ENCODE data around the gene SUMF2.
"Not testable (repeated sequence)": the region's sequence is repeated elsewhere in the genome, so short reads cannot be mapped to it uniquely, and the experiment has no call there.

Gene SUMF2

DNA sequence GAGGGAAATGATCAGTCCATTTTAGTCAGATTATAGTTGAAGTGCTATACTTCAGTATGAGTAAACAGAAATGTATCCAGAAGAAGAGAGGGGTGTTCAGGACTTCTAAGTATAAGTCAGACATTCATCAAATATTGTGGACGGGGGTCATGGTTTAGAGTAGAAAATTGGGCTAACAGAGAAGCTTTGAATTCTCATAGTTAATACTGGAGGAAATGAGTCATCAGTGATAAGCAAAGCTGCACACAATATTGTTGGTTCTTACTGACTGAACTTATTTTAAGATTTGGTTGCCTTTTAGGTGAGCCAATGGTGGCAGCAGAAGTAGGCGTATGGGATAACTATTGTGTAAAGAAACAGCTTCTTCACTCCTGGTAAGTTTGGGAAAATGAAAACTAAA lies 1.7 kb upstream of the SUMF2 start:
- DNase-seq (ENCODE audit: low read depth) = peak; percentile 63

DNA sequence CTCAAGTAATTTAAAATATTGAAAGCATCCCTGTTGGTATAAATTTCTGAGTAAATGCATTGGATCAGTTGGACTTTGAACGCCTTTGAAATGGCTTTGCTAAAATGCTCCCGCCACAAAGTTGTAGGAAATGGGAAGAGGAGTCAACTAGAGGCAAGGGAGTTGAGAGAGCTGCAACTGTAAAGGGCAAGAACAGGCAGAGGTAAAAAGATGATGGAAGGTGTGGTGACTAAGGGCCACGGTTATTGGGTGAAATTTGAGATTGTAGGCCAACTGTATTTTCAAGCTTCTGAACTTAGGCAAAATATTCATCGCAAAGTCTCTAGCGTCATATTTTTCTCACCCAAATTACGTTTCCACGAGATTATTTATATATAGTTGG lies 595 bp upstream of the SUMF2 start:
- DNase-seq (ENCODE audit: low read depth) = no peak

DNA sequence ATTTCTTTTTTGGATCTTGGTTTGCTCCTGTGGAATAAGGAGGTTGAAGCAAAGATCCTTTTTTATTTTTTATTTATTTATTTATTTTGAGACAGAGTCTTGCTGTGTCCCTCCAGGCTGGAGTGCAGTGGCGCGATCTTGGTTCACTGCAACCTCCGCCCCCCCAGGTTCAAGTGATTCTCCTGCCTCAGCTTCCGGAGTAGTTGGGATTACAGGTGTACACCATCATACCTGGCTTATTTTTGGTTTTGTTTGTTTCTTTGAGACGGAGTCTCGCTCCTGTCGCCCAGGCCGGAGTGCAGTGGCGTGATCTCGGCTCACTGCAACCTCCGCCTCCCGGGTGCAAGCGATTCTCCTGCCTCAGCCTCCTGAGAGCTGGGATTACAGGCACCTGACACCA lies 2.3 kb downstream of the SUMF2 start:
- DNase-seq (ENCODE audit: low read depth) = not testable (repeated sequence)

DNA sequence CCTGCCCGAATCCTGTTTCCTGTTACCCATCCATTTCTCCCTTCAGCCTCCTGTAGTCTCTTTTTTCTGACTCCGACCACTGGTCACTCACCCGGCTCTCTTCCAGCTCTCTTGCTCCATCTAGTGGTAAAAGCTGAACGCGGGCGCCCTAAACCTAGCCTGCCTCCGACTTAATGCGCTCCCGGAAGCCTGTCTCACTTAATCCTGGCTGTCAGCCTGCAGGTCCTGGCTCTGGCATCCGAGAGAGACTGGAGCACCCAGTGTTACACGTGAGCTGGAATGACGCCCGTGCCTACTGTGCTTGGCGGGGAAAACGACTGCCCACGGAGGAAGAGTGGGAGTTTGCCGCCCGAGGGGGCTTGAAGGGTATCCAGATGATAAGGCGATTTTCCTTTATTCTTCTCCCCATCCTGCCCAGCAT lies 10.3 kb downstream of the SUMF2 start:
- DNase-seq (ENCODE audit: low read depth) = no peak

DNA sequence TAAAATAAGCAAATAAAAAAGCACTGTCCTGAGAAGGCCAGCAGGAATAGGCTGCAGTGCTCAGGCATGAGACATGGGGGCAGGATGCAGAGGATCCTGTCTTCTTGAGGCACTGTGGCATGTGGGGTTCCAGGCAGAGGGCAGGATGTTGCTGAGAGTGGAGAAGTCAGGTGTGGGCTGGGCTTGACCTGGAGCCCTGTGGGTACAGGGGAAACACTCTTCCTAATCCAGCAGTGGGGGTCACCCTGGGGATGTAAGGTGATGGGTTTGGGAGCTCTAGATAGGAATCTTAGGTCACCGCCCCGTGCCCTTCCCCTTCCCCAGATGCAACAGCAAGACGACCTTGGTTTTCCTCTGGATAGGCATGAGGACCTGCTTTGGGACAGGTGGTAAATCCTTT lies 13.6 kb downstream of the SUMF2 start:
- no peak for DNase-seq (ENCODE audit: low read depth)

DNA sequence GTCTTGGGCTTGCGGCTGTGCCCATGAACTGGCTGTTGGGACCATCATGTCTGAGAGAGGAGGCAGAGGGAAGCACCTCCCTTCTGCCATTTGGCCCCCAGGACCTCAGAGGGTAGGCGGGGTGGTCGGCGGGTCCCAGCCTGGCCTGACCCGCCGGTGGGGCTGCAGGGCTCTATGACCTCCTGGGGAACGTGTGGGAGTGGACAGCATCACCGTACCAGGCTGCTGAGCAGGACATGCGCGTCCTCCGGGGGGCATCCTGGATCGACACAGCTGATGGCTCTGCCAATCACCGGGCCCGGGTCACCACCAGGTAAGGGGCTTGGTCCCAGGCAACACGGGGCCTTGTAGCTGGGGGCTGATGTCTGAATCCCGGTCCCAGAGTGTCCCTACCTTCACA lies 14.1 kb downstream of the SUMF2 start:
- no peak for DNase-seq (ENCODE audit: low read depth)

DNA sequence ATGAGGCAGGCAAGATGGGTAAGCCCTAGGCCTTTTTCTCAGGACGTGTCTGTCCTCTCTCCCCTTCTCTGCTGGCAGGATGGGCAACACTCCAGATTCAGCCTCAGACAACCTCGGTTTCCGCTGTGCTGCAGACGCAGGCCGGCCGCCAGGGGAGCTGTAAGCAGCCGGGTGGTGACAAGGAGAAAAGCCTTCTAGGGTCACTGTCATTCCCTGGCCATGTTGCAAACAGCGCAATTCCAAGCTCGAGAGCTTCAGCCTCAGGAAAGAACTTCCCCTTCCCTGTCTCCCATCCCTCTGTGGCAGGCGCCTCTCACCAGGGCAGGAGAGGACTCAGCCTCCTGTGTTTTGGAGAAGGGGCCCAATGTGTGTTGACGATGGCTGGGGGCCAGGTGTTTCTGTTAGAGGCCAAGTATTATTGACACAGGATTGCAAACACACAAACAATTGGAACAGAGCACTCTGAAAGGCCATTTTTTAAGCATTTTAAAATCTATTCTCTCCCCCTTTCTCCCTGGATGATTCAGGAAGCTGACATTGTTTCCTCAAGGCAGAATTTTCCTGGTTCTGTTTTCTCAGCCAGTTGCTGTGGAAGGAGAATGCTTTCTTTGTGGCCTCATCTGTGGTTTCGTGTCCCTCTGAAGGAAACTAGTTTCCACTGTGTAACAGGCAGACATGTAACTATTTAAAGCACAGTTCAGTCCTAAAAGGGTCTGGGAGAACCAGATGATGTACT lies 15.5 kb downstream of the SUMF2 start:
- no peak for DNase-seq (ENCODE audit: low read depth)

DNA sequence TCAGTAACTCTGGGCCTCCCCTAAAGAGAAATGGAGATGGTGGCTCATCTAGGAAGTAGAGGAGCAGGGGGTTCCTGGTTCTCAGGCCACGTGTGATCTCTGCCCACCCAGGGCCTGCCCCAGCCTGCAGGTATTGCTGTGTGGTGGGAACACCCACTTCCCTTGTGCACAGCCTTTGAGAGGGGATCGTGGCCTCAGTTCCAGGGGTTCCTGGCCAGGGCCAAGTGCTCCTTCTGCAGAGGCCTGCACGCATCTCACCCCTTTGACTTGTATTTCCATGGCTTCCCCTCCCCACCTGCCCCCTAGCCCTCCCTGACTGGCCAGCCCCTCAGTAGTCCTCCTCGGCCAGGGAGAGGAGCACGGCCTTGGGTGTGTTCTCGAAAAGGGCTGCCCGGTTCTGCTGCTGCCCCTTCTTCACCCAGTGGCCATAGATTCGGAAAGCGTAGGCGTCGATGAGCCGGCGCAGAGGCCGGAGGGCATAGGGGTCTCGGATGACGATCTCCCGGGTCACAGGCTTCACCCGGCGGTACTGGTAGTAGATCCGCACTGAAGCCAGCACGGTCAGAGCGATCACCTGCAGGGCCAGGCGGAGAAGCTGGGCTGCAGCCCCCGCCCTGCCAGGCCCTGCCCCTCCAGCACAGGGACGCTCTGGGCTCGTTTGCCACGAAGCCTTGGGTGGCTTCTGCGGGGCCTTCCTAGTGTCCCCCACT lies 16.8 kb downstream of the SUMF2 start:
- not testable (repeated sequence) for DNase-seq (ENCODE audit: low read depth)

DNA sequence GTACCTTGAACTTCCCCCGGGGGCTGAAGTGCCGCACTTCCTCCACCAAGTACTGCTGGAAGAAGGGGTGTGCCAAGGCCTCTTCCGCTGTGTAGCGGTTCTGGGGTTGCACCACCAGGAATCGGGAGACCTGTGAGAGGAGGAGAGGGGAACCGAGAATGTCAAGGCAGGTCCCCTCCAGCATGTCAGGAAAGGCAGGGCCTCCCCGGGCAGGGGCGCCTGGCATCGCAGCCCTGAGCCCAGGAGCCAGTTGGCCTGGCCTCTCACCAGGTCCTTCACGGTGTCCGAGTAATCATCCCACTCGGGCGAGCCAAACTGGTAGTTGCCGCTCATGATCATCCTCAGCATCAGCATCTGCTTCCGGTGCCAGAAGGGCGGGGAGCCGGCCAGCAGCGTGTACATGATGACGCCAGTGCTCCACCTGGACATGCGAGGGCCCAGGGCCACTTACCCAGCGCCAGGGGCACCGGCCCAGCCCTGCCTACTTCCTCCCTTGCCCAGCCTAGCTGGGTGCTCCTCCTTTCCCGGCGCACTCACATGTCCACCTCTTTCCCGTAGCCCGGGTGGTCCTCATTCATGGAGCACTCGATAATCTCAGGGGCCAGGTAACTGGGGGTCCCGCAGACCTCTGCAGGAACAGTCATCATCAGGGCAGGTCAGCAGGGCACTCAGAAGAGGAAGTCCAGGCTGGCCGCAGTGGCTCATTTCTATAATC lies 17.7 kb downstream of the SUMF2 start:
- DNase-seq (ENCODE audit: low read depth) = no peak

DNA sequence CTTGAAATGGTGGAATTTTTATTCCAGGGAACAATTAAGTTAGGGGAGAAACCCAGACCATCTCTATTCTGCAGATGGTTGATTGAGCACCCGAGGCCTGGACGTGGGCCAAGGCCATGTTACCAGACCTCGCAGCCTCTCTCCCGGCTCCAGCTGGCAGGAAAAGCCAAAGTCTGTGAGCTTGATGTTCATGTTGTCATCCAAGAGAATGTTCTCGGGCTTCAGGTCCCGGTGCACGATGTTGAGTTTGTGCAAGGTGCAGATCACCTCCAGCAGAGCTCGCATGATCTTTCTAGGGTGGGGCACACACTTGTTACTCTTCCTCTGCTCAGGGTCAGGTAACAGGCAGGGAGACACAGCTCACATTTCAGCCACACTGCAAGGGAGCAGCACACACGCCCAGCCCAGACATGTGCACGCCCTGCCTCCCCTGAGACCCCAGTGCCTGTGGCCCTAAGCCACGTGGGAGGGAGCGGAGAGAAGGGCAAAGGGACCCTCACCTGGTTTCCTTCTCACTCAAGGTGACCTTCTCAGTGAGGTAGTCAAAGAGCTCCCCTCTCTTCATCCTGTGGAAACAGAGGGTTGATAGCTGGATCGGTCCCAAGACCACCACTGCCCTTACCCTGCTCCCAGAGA lies 19.2 kb downstream of the SUMF2 start:
- no peak for DNase-seq (ENCODE audit: low read depth)

DNA sequence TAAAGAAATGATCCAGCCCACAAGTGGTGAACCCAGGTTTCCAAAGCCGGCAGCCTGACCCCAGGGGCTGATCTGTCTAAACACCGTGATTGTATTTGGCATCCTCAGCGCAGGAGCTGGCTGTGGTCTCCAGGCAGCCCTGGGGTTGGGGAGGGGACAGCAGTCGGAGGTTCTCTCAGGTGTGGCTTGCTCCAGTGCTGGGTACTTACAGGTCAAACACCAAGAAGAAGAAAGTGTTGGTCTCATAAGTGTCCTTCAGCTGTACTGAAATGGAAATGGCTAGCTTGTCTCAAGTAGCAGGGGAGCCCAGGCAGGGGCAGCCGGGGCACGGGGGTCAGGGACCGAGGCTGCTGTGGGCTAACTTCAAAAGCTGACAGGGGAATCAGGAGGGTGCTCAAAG lies 22.7 kb downstream of the SUMF2 start:
- no peak for DNase-seq (ENCODE audit: low read depth)

DNA sequence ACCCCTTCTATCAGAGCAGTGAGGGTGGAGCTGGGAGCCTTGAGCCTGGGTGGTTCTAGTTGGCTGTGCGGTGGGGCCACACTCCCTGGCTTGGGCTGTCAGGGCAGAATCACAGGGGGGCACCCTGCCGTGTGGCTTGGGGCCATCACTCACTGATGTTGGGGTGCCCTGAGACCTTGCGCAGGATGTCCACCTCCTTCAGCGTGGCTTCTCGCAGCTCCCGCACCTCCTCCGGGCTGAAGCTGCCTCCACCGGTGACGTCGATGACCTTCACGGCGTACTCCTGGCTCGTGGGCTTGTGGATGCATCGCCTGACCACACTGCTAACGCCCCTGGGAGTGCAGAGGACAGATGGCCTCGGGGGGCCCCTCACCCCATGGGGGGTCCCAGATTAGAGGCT lies 23.4 kb downstream of the SUMF2 start:
- no peak for DNase-seq (ENCODE audit: low read depth)

DNA sequence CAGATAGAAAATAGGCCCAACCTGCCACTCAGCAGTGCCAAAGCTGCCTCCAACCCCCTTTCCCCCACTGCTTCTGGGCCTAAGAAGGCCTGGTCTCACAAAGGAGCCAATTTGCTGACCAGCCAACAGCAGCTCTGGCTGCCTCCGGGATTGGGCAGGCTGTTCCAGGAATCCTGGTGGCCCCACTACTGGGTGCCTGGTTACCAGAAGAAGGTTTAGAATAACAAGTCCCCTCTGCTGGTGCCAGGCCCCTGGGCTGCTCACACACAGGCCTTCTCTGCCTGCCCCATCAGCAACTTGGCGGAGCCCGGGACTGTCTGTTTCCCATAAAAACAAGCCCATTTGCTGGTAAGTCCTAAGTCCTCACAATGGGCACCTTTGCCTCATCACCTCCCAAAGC lies 27.5 kb downstream of the SUMF2 start:
- DNase-seq (ENCODE audit: low read depth) = no peak

DNA sequence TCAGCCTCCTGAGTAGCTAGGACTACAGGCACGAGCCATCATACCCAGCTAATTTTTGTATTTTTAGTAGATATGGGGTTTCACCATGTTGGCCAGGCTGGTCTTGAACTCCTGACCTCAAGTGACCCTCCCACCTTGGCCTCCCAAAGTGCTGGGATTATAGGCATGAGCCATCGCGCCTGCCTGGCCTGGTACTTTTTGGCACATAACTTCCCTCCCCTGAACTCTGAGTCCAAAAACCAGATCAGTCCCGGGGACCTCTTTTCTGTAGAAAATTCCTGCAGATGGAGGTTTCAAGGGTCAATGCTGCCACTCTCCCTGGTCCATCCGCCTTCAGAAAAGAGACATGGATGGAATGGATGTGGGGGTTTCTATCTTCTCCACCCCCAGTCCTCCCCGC lies 28.3 kb downstream of the SUMF2 start:
- not testable (repeated sequence) for DNase-seq (ENCODE audit: low read depth)

DNA sequence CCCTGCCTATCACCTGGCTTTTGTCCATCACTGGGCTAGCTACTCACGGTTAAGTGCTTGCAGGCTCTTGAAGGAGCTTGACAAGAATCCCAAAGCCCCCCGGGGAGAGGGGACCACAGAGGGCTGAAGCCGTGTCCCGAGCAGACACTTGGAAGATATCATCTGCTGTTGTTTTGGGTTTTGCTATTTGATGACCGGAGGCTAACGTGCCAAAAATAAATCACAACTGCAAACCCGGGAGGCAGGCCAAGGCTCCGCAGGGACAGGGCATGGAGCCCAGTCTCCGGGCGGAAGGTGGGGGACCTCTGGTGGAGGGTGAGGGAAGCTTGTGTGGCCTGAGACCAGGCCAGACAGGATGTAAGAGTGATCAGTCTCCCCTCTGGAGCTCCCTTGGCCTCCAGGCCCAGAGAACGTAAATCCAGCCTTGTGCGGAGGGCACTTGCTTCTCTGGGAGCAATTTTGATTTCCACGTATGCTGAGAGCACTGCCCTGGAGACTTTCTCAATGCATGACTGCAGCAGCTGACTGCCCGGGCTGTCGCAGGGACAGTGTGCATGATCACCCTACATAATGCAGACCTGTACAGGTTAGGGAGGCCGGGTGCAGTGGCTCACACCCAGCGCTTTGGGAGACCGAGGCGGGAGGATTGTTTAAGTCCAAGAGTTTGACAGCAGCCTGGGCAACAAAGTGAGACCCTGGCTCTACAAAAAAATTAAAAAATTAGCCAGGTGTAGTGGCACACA lies 28.9 kb downstream of the SUMF2 start, which contains the start of gene PHKG1:
Gene PHKG1, minus strand, starts transcription at position 164 of the 743 bp plus-strand sequence. CDS start 4,011 bp downstream, outside the sequence.
- no peak for DNase-seq (ENCODE audit: low read depth)

DNA sequence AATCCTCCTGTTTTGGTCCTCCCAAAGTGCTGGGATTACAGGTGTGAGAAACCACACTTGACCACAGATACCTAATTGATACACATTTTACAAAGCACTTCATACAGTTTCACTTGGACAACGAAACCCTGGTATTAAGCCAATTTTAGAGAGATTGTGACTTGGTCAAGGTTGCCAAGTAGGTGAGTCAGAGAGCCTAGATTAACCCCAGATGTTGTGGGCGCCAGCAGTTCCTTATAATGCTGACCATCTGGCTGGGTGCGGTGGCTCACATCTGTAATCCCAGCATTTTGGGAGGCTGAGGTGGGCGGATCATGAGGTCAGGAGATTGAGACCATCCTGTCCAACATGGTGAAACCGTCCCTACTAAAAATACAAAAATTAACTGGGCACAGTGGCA lies 33.6 kb downstream of the SUMF2 start:
- DNase-seq (ENCODE audit: low read depth) = no peak

DNA sequence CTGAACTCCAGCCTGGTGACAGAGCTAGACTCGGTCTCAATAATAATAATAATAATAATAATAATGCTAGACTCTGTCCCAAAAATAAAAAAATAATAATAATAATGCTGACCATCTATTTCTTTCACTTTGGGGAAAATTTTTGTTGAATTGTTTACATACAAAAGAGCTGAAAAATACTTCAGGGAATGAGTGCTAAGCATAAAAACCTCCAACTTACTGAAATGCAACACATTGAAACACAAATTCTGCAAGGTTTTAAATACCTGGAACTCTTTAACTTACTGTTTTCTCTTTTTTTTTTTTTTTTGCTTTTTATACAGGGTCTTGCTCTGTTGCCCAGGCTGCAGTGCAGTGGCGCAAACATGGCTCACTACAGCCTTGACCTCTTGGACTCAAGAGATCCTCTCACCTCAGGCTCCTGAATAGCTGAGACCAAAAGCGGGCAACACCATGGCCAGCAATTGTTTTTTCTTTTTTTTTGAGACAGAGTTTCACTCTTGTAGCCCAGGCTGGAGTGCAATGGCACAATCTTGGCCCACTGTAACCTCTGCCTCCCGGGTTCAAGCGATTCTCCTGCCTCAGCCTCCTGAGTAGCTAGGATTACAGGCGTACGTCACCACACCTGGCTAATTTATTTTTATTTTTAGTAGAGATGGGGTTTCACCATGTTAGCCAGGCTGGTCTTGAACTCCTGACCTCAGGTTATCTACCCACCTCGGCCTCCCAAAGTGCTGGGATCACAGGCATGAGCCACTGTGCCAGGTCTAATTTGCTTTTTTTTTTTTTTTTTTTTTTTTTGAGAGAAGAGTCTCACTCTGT lies 34.3 kb downstream of the SUMF2 start:
- DNase-seq (ENCODE audit: low read depth) = not testable (repeated sequence)

DNA sequence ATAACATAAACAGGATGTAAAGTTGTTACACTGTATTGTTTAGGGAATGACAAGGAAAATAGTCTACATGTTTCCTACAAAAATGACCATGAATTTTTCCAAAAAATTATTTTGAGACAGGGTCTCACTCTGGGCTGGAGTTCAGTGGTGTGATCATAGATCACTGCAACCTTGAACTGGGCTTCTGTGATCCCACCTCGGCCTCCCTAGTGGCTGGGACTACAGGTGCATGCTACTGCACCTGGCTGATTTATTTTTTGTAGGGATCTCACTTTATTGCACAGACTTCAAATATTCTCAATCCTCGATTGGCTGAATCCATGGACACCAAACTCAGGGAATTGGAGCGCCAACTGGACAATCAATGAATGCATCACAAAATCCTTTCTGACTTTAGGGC lies 35.6 kb downstream of the SUMF2 start:
- no peak for DNase-seq (ENCODE audit: low read depth)

DNA sequence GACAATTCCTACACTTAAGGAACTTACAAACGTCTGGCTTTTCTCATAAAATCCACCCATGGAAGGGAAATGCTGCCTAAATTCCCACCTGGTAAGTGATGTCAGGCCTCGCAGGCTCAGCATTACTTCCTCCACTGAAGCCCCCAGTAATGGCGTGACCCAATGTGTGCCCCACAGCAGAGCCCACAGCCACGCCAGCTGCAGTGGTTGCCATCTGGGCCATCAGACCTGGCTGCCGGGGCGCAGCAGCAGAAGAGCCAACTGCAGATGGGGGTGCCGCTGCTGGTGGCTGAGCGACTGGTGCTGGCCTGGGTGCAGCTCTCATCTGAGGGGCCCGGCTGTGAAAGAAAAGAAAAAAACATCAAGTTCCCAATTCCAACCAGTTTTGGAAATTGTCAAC lies 40.1 kb downstream of the SUMF2 start:
- DNase-seq (ENCODE audit: low read depth) = not testable (repeated sequence)

DNA sequence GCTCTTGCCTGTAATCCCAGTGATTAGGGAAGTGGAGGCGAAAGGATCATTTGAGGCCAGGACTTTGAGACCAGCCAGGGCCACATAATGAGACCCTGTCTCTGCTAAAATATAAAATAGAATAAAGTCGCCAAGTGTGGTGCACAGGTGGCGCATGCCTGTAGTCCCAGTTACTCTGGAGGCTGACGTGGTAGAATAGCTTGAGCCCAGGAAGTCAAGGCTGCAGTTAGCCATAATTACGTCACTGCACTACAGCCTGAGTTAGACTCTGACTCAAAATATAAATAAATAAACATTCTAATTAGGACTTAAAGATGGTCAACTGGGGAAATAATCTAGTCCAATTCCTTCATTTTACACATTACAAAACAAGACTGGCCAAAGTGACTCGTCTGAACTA lies 41.4 kb downstream of the SUMF2 start:
- DNase-seq (ENCODE audit: low read depth) = peak; percentile 65
